DMS79 (cell line): ENCODE measurements around the gene TNK1.

Experiments
- DNase-seq: peaks from one replicate; lab custom pipeline; 2025; lab: John Stamatoyannopoulos, UW

Gene TNK1

DNA sequence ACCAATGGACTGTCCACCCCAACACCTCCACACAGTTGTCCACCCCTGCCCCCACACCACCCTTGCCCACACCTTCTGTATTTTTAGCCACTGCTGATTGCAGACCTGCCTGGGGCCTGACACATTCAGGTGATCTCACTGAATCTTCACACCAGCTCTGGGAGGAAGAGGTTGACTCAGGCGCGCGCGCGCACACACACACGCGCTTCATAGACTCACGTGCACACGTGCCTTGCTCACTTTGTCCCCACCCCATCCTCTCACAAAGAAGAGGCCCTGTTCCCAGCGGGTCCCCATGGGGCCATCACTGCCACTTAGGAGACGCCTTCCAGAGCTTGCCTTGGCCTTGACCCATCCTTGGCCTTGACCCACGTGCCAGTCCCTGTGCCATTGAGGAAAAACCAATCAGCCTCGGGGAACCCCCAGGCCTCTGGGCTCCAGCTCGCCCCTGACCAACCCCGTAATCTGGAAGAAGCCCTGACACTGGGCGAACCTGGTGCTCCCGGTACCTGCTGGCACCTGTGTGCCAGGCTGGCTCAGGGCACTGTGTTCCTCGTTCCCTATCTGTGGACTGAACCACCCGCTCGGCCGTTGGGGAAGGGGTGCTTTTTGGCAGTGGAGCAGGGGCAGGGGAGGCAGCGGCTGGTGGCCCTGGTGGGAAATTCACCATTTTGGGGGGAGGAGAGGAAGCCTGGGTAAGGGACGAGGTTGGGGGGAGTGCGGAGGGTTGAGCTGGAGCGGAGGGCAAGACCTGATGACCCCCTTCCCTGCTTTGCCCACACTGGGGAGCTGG is 29.9 kb downstream of the TNK1 start:
- DNase-seq, result no peak

DNA sequence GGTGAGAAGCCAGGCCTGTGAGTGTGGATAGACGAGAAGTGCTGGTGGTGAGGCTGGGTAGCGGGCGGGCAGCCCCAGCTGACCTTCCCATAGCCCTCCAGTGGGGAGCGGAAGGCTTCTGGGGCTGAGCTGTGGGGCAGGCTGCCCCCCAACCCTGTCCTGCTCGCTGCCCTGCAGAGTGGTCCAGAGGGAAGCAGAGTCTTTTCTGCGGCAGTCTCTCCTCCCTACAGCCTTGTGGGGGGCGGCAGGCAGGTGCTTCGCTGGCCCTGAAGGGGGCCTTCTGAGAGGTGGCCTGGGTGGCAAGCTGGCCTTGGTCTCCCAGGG is 30.5 kb downstream of the TNK1 start:
- DNase-seq, result no peak

DNA sequence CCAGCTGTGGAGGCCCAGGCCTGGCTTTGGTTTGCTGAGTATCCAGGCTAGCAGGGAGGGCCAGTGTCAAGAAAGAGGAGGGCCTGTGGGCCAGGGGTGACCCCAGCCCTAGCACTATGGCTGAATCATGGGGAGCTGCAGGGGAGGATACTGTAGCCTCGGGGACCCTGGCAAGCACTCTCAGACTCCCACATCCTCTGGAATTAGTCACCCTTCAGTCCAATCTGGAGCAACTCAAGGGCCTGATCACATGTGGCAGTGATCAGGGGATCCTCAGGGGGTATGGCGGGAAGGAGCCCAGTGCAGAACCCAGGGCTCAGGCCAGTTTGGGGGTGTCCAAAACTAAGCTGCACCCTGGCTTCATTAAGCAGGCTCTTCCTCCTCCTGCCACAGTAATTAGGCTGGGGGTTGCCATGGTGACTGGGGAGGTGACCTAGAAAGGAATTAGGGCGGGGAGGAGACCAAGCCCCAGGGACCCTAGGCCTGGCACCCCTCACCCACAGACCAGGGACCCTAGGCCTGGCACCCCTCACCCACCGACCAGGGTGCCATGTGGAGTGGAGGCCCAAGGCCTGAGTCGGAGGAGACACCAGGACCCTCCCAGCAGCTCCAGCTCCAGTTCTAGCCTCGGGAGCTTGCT is 32.6 kb downstream of the TNK1 start:
- DNase-seq, result no peak

DNA sequence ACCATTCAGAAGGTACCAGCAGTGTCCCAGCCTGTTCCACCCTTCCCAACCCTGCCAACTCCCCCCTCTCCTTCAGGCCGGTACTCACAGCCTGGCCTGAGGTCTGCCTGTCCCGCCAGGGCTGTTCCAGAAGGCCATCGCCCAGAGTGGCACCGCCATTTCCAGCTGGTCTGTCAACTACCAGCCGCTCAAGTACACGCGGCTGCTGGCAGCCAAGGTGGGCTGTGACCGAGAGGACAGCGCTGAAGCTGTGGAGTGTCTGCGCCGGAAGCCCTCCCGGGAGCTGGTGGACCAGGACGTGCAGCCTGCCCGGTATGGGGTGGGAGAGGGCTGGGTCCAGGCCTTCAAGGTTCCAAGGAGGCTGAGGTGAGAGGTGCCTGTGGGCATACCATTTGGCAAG is 33.9 kb downstream of the TNK1 start:
- no peak for DNase-seq

DNA sequence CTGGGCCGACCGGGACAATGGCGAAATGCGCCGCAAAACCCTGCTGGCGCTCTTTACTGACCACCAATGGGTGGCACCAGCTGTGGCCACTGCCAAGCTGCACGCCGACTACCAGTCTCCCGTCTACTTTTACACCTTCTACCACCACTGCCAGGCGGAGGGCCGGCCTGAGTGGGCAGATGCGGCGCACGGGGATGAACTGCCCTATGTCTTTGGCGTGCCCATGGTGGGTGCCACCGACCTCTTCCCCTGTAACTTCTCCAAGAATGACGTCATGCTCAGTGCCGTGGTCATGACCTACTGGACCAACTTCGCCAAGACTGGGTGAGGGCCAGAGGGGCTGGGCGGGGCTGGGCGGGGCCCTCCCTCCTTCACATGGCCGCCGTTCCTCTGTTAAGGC is 34.9 kb downstream of the TNK1 start:
- DNase-seq, result no peak

DNA sequence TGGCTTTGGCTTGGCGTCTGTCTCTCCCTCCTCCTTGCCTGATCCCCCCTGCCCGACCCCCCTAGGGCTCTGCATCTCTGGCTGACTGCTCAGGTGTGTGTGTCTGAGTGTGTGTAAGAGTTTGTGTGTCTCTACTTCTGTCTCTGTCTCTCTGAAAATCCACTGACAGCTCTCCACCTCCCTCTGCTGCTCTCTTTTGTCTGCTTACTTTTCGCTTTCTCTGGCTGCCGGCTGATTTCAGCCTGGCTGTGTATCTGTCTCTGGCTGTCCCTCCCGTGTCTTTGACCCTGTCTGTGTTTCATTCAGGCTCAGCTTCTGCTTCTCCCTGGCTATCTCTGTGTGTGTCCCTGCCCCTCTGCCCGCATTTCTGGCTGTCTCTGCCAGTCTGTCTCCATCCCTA is 35.4 kb downstream of the TNK1 start:
- DNase-seq, result no peak

DNA sequence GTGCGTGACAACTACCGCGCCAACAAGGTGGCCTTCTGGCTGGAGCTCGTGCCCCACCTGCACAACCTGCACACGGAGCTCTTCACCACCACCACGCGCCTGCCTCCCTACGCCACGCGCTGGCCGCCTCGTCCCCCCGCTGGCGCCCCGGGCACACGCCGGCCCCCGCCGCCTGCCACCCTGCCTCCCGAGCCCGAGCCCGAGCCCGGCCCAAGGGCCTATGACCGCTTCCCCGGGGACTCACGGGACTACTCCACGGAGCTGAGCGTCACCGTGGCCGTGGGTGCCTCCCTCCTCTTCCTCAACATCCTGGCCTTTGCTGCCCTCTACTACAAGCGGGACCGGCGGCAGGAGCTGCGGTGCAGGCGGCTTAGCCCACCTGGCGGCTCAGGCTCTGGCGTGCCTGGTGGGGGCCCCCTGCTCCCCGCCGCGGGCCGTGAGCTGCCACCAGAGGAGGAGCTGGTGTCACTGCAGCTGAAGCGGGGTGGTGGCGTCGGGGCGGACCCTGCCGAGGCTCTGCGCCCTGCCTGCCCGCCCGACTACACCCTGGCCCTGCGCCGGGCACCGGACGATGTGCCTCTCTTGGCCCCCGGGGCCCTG is 36.3 kb downstream of the TNK1 start:
- no peak for DNase-seq

DNA sequence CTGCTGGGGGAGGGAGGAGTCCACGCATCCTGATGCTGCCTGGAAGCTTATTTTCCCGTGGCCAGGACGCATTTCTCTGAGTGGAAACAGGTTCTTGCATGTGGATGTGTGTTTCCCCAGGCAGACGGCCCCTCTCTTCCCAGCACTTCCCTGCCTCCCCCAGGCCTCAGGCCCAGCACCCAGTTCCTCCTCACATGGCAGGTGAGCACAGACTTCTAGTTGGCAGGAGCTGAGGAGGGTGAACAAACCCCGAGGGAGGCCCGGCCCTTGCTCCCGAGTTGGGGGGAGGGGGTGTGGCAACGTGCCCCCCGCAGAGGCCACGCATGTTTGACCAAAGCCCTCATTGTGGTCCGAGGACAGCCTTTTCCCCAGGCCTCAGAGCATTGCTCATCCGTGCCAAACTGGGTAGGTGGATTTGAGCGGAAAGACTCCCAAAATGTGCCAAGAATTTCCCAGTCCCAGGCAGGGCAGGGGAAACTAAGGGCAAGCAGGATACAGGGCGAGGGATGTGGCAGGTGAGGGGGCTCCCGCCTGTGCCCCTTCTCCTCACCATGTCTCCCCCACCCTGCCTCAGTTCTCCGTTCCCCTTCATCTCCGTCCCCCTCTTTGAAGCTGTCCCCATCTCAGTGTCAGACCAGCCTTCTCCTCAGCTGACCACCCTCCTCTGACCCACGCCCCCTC is 37.7 kb downstream of the TNK1 start:
- DNase-seq, result no peak

DNA sequence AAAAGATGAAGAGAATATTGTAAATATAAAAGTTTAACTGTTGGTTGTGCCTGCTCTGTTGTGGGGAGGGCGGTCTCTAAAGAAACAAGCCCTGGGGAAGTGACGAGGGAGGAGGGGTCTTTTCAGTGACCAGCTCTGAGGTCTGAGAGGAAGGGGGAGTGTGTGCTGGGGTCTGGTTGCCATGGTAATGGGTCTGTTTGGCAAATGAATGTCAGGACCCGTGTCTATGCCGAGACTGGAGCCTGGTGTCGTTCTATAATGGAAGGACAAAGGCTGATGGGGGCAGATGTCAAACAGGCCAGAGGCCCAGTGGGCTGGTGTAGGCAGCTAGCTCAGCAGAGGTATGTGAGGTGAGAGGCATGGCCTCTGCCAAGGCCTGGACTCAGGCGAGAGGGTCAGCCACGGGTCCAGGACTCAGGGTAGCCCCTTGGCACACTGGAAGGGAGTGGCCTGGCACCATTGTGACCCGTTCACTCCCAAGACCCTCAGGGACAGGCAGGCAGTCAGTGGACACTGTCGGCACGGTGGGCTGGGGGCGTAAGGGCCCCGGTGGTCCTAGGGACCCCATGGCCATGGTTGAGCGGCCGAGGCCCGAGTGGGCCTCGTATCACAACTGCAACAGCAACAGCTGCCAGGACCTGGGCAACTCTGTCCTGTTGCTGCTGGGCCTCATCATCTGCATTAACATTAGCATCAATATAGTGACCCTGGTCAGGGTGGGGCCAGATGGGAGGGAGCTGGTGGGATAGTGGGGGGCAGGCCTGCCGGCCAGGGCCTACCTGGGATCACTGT is 39.1 kb downstream of the TNK1 start, which contains the start of gene SPEM1:
Gene SPEM1 (plus strand): TSS at position 506 of the 792 bp plus-strand sequence. CDS start 61 bp downstream, at position 567.
- no peak for DNase-seq

DNA sequence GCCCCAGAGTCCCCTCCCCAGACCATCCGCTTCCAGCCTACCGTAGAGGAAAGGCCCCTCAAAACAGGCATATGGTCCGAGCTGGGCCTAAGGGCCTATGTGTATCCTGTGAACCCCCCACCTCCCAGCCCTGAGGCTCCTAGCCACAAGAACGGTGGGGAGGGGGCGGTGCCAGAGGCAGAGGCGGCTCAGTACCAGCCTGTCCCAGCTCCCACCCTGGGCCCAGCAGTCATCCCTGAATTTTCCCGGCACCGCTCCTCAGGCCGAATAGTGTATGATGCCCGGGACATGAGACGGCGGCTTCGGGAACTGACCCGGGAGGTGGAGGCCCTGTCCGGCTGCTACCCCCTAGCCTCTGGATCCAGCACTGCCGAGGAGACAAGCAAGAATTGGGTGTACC is 40.3 kb downstream of the TNK1 start:
- DNase-seq, result no peak

DNA sequence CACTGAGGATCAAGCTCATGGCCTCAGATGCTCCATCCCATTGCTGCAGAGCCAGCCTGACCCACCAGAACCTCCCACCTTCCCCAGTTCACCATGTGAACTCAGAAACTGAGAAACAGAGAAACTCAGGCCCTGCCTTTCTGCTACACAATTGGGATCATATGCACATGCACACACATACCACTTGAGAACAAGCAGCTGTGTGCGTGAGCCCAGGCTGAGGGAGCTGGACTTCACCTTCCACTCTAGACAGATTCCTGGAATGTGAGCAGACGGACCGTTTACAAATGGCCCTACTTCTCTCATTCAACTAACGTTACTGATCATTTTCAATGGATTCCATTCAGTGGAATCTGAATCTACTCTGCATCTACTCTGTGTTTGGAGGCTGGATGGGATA is 42.8 kb downstream of the TNK1 start:
- no peak for DNase-seq

DNA sequence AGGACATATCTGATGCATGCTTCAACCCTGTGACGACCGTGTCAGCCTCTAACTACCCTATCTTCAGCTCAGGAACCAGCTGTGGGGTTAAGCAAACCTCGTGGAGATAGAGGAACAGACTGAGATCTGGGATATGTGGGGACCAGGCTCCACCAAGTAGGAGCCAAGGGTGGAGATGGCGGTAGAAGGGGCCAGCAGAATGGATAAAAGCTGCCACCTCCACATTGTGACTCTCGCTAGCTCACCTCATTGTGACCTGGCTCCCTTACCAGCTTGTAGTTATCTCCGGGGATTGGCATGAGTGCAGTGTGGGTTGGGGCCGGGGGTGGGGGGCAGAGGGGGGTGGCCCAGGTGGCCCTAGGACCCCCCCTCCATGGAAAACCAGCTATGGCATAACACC is 44.4 kb downstream of the TNK1 start, which contains the start of gene SPEM2:
Gene SPEM2 (plus strand): TSS at position 301 of the 400 bp plus-strand sequence. CDS start 73 bp downstream, at position 374.
- DNase-seq, result no peak

DNA sequence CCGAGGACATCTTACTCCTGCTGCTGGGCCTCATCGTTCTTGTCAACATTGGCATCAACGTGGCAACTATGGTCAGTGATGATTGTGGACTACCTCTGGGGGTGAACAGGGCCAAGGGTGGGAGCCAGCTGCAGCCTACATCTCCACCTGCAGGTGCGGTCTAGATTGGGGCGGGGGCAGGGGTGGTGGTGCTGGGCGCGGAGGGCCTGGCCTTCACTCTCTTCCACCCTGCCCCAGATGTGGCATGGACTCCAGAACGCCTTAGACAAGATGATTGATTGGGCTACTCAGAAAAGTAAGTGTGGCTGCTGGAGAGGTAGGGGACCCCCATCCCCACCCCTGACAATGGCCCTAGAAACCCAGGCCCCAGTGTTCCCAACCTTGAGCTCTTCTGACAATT is 44.9 kb downstream of the TNK1 start:
- DNase-seq, result no peak

DNA sequence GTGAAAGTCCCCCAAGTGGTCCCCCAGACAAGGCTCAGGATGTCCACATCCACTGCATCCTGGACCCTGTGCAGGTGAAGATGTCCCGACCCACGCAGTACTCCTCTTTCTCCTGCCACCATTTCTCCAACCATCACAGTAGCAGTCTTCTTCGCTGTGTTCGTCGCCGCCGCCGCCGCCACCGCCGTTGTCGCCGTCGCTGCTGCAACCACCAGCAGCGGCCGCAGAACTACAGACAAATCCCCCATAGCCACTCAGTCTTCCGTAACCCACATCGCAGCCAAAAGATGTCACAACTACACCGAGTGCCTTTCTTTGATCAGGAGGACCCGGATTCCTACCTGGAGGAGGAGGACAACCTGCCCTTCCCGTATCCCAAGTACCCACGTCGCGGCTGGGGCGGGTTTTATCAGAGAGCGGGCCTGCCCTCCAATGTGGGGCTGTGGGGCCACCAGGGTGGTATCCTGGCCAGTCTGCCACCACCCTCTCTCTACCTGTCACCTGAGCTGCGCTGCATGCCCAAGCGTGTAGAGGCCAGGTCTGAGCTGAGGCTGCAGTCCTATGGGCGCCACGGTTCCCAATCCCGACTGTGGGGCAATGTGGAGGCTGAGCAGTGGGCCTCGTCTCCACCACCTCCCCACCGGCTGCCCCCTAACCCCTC is 45.4 kb downstream of the TNK1 start:
- no peak for DNase-seq

DNA sequence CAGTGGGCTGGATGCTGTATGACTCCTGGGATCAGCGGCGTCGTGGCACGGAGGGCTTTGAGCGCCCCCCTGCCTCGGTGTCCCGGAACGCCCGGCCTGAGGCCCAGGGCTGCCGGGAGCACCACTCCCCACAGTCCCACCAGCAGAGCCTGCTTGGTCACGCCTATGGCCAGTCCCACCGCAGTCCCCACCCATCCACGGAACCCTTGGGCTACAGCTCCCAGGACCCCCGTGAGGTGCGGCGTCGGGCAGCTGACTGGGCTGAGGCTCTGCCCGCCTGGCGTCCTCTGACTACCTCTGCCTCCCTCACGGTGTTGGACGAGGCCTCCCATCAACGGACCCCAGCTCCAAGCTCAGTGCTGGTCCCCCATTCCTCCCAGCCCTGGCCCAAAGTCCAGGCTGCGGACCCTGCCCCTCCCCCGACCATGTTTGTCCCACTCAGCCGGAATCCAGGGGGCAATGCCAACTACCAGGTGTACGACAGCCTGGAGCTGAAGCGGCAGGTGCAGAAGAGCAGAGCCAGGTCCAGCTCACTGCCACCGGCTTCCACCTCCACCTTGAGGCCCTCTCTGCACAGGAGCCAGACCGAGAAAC is 46.1 kb downstream of the TNK1 start:
- no peak for DNase-seq

DNA sequence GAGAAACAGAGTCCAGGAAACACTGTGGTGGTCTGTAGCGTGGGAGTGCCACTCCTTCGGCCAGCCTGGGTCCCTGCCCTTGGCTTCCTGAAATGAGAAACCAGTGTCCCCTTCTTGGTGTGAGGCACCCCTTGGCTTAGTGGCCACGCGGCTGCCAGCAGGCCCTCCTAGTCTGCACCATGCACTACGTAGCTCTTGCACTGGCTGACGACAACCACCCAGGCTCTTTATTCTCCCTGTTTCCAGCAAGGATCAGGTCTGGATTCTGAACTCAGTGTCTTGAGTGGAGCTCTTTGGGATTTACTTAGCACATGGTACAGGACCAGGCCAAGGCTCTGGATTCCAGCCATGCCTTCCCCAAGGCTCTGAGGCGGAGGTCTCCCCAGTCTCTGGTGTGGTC is 46.7 kb downstream of the TNK1 start:
- no peak for DNase-seq

DNA sequence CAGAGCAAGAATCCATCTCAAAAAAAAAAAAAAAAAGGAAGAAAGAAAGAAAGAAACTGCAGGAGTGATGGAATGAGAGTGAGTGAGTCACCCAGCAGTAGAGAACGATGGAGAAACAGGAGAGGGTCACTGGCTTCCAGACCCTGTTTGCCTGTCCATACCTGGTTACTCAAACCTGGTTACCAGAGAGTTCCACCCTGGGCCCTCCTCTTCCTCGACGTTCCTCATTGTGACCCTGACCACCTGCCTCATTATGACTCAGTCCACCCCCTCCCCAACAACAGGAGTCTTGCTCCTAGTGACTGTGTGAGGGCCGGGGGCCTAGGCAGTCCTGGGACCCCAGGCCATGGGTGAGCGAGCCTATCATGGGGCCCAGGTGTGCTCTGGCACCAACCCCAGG is 47.7 kb downstream of the TNK1 start, which contains the start of gene SPEM3:
Gene SPEM3 (plus strand): TSS at position 301 of the 400 bp plus-strand sequence. CDS start 46 bp downstream, at position 347.
- DNase-seq, result no peak

DNA sequence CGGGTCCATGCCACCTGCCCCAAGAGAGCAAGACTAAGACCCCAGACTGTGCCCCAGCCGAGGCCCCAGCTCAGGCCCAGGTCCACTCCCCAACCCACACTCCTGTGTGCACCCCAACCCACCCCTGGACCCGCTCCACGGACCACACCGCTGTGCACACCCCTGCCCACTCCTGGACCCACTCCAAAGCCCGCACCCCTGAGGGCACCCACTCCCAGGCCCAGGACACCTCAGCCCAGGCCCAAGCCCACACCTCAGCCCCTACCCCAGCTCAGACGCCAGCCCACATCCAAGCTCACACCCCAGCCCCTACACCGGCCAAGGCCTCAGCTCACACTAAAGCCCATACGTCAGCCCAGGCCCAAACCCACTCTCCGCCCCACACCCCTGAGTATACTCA is 48.8 kb downstream of the TNK1 start:
- no peak for DNase-seq

DNA sequence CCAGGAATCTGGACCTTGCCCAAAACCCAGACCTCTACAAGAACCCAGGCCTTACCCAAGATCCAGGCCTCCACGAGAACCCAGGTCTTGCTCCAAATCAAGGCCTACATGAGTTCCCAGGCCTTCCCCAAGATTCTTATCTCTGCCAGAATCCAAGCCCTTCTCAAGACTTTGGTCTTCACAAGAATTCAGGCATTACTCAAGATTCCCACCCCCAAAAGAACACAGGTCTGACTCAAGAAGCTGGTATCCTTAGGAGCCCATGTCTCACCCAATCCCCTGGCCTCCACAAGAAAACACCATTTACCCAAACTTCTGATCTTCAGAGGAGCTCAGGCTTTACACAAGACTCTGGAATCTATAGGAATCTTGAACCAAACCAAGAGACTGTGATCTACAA is 50.3 kb downstream of the TNK1 start:
- DNase-seq, result no peak

DNA sequence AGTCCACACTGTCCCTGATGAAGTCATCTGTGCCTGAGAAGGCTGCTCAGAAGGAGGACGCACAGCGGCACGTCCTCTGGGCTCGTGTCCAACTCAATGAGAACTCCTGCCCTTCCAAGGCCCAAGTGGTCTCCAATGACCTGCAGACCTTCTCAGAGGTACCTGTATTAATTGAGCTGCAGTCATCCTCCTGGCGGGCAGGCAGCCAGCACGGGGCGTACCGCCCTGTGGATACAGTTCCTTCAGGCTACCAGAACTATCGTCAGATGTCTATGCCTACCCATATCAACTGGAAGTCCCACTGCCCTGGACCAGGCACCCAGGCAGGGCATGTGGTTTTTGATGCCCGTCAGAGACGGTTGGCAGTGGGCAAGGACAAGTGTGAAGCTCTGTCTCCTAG is 51.4 kb downstream of the TNK1 start:
- no peak for DNase-seq
